Heart left ventricle (tissue), 13 donors: ENCODE measurements around the gene COPRS.

Experiments
- POLR2A ChIP-seq, 2 donors: fragments of 450-650 bp; IDR thresholded peaks; one replicate each; pipeline ENCODE4 v1.6.1; 2017; ENCODE audit warnings: antibody characterized with exemption in 2 of 2, mild to moderate bottlenecking in 2 of 2, moderate library complexity in 2 of 2
- TF ChIP-seq, protein P1 (sequence below), 12 donors: fragments of 200-600 bp; sonication (generic) in 4 of 12; IDR thresholded peaks; one replicate each; pipeline versions ENCODE4 v1.5.0 to v1.8.0; 2018 to 2022; ENCODE audit warnings: antibody characterized with exemption in 12 of 12, mild to moderate bottlenecking in 5 of 12
- donor health status: ischemic (EF 13 %, LVEDD 7.1; RV severe dilation, severe dysfunction).
- donor health status: DM: no; HTN: yes; CAD: no.
- donor health status: DM: no; HTN: no; CAD: no.
- donor health status: ischemic (EF 25% LVEDD 6.9; RV normal size, moderate dysfunction).
- donor health status: ischemic (EF 25% LVEDD 5.7; RV mildly dilated, moderate dysfunction).
- donor health status: ischemic (EF 35%, LVEDD 5.7; RV mildly dilated, moderate dysfunction).
- donor health status: nonischemic (EF 11% LVEDD 7.7; RV severe dilation, severe dysfunction).
- donor health status: DM: yes; HTN: yes; CAD: no.
- donor health status: PGD.
- donor health status: ischemic (EF 29% LVEDD 5.4; RV normal size, mild dysfunction).
- donor health status: nonischemic (EF 23%, LVEDD 6.1; RV moderate dilation, normal function).

DNA sequence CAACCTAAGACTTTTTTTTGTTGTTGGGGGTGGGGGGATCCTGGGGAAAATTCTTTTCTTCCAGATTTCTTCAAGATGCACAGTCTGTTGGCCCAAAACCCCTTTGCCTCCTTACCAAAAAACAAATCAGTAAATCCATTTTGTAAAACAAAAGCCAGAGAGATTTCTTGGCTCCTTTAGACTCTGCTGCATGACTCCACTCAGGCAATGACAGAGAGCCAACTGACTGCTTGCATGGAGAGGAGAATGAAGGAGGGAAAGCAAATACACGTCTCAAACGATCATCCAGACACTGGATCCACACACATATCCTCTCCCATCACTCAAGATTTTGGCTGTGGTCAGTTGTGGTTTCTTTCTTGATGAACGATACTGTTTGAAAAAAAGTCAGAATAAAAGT lies 13.8 kb downstream of the COPRS start:
- TF ChIP-seq, protein P1, sequence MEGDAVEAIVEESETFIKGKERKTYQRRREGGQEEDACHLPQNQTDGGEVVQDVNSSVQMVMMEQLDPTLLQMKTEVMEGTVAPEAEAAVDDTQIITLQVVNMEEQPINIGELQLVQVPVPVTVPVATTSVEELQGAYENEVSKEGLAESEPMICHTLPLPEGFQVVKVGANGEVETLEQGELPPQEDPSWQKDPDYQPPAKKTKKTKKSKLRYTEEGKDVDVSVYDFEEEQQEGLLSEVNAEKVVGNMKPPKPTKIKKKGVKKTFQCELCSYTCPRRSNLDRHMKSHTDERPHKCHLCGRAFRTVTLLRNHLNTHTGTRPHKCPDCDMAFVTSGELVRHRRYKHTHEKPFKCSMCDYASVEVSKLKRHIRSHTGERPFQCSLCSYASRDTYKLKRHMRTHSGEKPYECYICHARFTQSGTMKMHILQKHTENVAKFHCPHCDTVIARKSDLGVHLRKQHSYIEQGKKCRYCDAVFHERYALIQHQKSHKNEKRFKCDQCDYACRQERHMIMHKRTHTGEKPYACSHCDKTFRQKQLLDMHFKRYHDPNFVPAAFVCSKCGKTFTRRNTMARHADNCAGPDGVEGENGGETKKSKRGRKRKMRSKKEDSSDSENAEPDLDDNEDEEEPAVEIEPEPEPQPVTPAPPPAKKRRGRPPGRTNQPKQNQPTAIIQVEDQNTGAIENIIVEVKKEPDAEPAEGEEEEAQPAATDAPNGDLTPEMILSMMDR (IDR thresholded peaks at IDR 0.05): no peak
- TF ChIP-seq POLR2A (IDR thresholded peaks at IDR 0.05): no peak
